Subcutaneous adipose tissue (tissue), 4 donors: Measurements from ENCODE around the gene PAIP1. TPM values are rescaled to one million over a fixed set of nuclear protein-coding genes. Genes with fewer than 3 reads are reported as not detected.

Experiments
- total RNA-seq, 4 donors: library from RNA; depleted of rRNA; stranded (reverse); fragments of >200 nt; gene quantifications; one replicate each; pipeline ENCODE4 v1.1.0, GENCODE V29; 2016
- TF ChIP-seq, protein P1 (sequence below): fragments of 450-650 bp; IDR thresholded peaks from one replicate; pipeline ENCODE4 v1.5.1; 2016; ENCODE audit warnings: low read depth, mild to moderate bottlenecking, control low read depth, antibody characterized with exemption, moderate library complexity

PAIP1 gene
- total RNA-seq, 4 donors from 2014 or later = 109 to 166 (median 126) TPM

- TF ChIP-seq, protein P1, sequence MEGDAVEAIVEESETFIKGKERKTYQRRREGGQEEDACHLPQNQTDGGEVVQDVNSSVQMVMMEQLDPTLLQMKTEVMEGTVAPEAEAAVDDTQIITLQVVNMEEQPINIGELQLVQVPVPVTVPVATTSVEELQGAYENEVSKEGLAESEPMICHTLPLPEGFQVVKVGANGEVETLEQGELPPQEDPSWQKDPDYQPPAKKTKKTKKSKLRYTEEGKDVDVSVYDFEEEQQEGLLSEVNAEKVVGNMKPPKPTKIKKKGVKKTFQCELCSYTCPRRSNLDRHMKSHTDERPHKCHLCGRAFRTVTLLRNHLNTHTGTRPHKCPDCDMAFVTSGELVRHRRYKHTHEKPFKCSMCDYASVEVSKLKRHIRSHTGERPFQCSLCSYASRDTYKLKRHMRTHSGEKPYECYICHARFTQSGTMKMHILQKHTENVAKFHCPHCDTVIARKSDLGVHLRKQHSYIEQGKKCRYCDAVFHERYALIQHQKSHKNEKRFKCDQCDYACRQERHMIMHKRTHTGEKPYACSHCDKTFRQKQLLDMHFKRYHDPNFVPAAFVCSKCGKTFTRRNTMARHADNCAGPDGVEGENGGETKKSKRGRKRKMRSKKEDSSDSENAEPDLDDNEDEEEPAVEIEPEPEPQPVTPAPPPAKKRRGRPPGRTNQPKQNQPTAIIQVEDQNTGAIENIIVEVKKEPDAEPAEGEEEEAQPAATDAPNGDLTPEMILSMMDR = no peak
These were observed 3.5 kb downstream of the PAIP1 start for GRCh38 chr5:43553381-43553780.

- TF ChIP-seq, protein P1 = no peak
These were observed 5.1 kb downstream of the PAIP1 start for GRCh38 chr5:43551731-43552130.

- TF ChIP-seq, protein P1 = no peak
These were observed 8.5 kb downstream of the PAIP1 start for GRCh38 chr5:43548358-43548757.

DNA sequence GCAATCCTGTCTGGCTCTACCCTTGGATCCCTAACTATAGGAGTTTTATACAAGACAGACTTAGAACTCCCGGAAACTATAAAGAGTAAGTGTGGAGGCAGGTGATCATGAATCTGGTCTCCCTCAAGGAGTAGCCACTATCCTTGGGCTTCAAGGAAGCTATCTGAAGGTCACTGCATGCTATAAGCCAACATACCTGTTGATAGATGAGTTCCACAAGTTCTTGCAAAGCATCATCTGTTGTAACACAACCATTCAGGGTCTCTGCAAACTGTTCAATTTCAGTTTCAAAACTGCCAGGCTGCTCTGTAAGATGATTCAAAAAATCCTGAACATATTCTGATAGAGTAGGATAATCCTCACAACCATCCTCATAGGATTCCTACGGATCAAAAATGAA lies 9.3 kb downstream of the PAIP1 start:
- TF ChIP-seq, protein P1 = no peak

DNA sequence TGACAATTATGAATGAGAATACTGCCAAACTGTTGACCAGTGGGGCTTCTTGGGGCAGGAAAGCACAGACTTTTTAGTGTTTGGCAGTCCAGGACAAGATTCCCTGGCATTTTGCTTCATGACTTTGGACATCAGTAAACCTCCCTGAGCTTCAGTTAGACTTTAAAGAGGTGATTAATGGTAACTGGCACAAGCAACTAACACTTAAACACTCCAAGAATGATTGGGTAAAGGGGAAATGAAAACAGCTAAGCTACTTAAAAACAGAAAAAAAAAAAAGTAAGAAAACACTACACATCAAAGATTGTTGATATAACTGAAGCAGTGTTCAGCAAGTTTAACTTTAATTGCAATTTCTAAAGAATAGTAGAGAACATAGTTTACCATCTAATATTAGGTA lies 13.4 kb downstream of the PAIP1 start:
- TF ChIP-seq, protein P1 = no peak

GRCh38 chr5:43540746-43541145 lies 16.1 kb downstream of the PAIP1 start:
- TF ChIP-seq, protein P1 = no peak

GRCh38 chr5:43536972-43537371 lies 19.9 kb downstream of the PAIP1 start:
- TF ChIP-seq, protein P1 = no peak
